ENCODE data around the gene ACTR3C.
A peak's percentile ranks its signal among the peaks of the same experiment; 100 is the strongest.

The ACTR3C gene

GRCh38 chr7:150322833-150323681 is at the start of gene ACTR3C, which contains the start of gene LRRC61:
Gene ACTR3C (minus strand): TSS chr7:150323545. CDS start chr7:150295296, 28,249 bp downstream.
Gene LRRC61 (plus strand): TSS chr7:150323355. CDS start chr7:150336862, 13,507 bp downstream.
- peak; percentile 77 for DNase-seq

DNA sequence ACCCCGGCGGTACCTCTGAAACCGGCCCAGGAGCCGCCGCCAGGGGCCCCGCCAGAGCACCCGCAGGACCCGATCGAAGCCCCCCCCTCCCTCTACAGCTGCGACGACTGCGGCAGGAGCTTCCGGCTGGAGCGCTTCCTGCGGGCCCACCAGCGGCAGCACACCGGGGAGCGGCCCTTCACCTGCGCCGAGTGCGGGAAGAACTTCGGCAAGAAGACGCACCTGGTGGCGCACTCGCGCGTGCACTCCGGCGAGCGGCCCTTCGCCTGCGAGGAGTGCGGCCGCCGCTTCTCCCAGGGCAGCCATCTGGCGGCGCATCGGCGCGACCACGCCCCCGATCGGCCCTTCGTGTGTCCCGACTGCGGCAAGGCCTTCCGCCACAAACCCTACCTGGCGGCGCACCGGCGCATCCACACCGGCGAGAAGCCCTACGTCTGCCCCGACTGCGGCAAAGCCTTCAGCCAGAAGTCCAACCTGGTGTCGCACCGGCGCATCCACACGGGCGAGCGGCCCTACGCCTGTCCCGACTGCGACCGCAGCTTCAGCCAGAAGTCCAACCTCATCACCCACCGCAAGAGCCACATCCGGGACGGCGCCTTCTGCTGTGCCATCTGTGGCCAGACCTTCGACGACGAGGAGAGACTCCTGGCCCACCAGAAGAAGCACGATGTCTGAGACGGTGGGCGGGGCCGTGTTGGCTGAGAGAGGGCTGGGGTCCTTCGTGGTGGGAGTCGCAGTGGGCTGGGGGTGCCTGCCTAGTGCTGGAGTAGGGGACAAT is 49.1 kb upstream of the ACTR3C start:
- no peak for DNase-seq

DNA sequence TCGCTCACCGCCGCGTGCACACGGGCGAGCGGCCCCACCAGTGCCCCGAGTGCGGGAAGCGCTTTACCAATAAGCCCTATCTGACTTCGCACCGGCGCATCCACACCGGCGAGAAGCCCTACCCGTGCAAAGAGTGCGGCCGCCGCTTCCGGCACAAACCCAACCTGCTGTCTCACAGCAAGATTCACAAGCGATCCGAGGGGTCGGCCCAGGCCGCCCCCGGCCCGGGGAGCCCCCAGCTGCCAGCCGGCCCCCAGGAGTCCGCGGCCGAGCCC is 48.6 kb upstream of the ACTR3C start:
- no peak for DNase-seq

DNA sequence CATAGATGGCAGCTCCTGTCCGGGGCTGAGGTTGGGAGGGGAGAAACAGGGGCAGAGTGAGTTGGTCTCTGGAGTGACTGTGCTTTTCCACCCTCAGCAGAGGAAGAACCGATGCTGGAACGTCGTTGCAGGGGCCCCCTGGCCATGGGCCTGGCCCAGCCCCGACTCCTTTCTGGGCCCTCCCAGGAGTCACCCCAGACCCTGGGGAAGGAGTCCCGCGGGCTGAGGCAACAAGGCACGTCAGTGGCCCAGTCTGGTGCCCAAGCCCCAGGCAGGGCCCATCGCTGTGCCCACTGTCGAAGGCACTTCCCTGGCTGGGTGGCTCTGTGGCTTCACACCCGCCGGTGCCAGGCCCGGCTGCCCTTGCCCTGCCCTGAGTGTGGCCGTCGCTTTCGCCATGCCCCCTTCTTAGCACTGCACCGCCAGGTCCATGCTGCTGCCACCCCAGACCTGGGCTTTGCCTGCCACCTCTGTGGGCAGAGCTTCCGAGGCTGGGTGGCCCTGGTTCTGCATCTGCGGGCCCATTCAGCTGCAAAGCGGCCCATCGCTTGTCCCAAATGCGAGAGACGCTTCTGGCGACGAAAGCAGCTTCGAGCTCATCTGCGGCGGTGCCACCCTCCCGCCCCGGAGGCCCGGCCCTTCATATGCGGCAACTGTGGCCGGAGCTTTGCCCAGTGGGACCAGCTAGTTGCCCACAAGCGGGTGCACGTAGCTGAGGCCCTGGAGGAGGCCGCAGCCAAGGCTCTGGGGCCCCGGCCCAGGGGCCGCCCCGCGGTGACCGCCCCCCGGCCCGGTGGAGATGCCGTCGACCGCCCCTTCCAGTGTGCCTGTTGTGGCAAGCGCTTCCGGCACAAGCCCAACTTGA is 48.0 kb upstream of the ACTR3C start:
- DNase-seq: no peak

DNA sequence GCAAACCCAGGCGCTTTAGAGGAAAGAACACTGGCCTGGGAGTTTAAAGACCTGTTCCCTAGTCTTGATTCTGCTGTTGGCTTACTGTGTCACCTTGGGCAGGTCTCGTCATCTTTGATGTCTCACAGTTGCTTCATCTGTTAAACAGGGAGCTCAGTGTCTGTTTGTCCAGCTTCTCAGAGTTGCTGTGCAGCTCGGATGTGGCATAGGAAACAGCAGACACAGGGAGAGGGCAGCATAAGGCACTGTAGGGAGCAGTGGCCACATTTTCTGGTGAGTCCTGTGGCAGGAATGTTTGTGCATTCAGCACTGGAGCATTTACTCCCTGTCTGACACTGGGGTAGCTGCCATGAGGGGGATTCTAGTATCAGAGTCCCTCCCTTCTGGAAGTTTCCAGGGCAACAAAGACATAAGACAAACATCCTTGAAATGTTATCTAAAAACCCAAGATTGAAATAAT is 47.3 kb upstream of the ACTR3C start:
- no peak for DNase-seq

DNA sequence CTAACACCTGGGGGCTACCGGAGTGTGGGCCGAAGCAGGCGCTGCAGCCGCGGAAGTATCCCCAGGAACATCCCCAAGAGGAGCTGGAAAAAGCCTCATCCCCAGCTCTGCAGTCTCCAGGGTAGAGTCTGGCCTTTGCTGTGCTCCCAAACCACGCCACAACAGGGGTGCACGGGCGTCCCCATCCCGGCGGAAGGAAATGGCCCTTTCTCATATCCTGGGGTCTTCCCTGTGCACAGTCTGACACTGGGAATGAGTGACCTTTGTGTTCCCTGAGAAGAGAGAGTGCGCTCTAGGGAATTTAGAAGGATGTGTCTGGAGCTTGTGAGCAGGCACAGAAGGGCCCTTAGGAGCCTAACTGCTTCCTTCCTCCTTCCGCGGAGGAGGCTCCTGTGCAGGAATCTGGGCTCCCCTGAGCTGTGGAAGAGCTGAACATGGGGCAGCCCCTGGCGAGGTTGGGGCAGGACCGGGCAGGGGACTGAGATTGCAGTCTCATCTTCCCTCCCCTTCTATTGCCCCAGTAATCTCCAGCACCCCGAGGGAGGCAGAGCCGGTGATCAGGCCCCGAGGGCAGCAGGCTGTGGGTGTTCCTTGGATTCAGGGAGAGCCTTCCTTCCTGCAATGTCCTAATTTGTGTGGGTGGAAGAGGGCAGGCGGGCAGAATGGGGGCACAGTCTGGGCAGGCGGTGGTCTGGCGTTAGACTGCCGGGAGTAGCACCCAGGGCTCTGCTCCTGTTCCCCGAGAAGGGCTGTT is 46.6 kb upstream of the ACTR3C start:
- no peak for DNase-seq

DNA sequence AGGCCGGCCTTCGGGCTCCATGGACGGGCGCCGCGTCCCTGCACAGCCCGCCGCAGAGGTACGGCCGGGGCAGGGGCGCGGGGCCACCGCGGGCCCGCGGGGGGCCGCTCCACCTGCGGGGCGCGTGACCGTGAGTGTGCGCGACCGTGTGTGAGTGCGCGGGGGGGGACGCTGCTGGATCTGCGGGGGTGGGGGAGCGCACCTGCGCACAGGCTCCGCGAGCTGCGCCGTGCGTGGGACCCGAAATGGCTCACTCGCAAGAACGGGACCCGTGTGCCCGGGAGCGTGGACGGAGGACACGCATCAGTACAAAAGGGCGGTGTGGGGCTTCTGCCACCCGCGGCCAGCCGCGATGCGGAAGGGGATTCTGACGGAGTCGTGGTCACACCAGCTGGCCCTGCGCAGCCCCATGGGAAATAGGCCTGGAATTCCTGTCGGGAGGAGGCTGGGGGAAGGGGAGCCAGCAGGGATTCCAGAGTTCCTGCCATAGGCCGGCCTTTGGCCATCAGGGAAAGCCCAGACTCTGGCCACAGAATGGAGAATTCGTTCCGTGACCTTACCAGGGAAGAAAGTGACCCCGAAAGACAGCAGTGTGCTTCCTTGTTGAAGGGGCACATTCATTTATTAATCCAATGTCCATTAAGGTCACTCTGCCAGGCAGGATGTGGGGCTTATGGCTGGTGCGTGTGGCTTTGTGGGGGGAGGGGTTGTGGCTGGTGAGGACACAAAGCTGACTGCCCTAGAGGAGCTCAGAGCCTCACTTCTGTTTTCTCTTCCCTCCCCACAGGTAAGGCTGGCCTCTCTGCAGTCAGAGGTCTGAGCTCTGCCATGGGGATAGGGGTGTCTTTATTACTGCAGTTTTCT is 45.8 kb upstream of the ACTR3C start:
- DNase-seq: peak; percentile 60

DNA sequence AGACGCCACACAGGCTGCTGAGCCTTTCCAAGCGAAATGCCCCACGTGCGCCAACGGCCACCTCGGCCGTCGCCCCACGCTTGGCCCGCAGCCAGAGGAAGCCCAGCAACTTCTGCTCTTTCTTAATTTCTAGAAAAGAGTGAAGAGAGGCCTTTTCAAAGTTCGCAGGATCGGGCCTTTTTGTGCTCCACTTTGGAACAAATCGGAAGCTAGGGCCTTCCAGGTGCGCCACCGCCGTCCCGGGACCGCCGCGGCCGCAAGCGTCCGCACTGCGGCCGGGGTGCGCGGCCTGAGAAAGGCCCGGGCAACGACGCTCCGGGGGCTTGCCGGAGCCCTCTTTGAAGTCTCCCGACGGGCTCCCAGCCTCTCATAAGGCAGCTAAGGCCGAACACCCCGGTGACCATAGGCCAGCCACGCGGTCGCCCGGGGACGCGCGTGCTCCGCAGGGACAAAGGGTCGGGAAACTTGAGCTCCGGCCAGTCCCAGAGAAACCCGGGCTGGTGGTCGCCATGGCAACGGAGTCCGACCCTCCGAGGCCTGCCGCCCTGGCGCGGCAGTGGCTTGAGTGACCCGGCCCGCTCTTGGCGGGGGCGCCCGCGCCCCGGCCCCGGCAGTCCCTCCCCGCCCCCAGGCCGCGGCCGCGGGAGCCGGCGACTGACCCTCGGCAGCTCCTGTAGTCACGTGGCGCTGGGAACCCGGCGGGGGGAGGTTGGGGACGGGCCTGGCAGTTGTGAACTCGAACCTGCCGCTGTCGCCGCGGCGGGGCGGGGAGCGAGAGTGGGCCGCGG is 44.9 kb upstream of the ACTR3C start, which contains the start of gene REPIN1:
Gene REPIN1, plus strand, starts transcription at position 727 of the 788 bp plus-strand sequence. CDS start 890 bp downstream, outside the sequence.
- peak; percentile 82 for DNase-seq

- DNase-seq: no peak
Observed at GRCh38 chr7:150367677-150368095, 44.3 kb upstream of the ACTR3C start.

DNA sequence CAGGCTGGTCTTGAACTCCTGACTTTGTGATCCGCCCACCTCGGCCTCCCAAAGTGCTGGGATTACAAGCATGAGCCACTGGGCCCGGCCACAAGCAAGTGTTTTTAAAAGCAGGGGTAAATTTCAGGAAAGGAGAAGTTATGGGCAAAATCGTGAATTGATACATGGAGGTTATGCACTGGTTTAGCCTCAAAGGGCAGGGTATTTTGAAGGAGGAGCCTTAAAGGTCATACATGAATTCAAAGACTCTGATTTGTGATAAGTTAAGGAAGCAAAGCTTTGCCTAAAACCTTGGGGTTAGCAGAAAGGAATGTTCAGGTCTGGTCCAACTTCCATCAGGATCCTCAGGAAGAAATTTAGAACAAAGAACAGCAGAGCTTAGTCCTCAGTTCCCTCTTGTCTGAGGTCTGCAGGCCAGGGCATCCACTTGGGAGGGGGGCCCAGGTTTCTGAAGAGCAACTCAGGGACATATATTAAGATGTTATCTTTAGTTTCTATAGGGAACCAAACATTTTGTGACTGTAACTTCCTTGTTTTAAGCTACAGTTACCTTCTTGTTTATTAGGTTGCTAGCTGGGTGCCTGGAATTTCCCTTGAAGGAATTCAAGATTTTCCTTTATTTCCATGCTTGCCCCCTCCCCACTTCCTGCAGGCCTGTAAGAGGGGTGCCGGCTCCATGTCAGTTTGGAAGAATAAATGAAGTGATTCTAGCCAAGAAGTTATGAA is 42.5 kb upstream of the ACTR3C start:
- no peak for DNase-seq

DNA sequence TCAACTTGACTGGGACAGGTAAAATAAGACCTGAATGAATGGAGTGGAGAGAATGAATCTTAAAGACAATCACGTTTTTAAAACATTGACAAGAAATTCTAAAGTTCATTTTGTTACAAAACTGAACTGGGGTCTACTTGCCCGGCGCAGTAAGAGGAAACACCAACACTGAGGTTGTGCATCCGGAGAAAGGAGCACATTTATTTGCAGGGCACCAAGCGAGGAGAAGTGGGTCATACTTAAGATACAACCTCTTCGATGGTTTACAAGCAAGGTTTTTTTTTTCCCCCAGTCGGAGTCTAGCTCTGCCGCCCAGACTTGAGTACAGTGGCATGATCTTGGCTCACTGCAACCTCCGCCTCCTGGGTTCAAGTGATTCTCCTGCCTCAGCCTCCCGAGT is 41.8 kb upstream of the ACTR3C start:
- DNase-seq: no peak

DNA sequence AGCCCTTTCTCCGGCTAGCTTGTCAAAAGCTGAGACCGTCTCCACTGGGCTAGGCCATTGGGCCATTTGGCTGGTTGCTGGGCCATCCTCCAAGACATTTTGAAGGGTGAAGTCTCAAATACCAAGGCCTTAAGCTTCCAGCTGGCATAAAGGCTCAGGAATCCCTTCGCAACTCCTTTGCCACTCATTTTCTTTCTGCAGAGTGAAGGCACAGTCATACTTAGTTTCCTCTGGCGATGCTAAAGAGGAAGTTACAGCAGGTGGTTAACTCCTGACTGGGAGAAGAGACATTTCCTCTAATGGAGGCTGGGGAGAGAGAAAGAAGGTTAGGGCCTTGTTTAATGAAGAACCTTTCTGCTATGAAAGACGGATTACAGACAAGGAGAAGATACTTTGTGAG is 40.5 kb upstream of the ACTR3C start:
- no peak for DNase-seq

GRCh38 chr7:150363370-150363769 is 40.0 kb upstream of the ACTR3C start:
- DNase-seq: no peak

- DNase-seq: no peak
Observed at GRCh38 chr7:150361807-150362621, 38.7 kb upstream of the ACTR3C start.

- DNase-seq: no peak
Observed at GRCh38 chr7:150361402-150361801, 38.1 kb upstream of the ACTR3C start.

- no peak for DNase-seq
Observed at GRCh38 chr7:150360363-150361058, 37.2 kb upstream of the ACTR3C start.

DNA sequence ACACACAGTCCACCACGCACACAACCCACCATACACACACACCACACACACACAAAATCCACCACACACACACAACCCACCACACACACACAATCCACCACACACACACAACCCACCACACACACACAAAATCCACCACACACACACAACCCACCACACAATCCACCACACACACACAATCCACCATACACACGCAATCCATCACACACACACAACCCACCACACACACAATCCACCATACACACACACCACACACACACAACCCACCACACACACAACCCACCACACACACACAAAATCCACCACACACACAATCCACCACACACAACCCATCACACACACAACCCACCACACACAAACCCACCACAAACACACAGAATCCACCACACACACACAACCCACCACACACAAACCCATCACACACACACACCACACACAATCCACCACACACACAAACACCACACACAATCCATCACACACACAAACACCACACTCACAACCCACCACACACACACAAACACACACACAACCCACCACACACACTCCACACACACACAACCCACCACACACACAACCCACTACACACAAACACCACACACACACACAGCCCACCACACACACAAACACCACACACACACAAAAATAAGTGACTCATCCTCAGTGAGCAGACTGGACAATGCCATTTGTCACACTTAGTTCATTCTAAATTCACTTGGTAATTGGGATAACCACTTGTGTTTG is 36.4 kb upstream of the ACTR3C start:
- DNase-seq: no peak

All from activated CD4-positive, CD25-positive, alpha-beta regulatory T cell treated with anti-CD3 and anti-CD28 coated beads, Interleukin-2, amount 50 U/mL, for 72 hours (primary cell).